SKM-1 treated with dmso at 0.1 percent for 144 hours (cell line): ENCODE results near the gene SLC26A6.

ENCODE experiments used
- DNase-seq: peaks from one replicate; lab custom pipeline; 2025; ENCODE audit not compliant: unreplicated experiment; lab: John Stamatoyannopoulos, UW

SLC26A6 gene

DNA sequence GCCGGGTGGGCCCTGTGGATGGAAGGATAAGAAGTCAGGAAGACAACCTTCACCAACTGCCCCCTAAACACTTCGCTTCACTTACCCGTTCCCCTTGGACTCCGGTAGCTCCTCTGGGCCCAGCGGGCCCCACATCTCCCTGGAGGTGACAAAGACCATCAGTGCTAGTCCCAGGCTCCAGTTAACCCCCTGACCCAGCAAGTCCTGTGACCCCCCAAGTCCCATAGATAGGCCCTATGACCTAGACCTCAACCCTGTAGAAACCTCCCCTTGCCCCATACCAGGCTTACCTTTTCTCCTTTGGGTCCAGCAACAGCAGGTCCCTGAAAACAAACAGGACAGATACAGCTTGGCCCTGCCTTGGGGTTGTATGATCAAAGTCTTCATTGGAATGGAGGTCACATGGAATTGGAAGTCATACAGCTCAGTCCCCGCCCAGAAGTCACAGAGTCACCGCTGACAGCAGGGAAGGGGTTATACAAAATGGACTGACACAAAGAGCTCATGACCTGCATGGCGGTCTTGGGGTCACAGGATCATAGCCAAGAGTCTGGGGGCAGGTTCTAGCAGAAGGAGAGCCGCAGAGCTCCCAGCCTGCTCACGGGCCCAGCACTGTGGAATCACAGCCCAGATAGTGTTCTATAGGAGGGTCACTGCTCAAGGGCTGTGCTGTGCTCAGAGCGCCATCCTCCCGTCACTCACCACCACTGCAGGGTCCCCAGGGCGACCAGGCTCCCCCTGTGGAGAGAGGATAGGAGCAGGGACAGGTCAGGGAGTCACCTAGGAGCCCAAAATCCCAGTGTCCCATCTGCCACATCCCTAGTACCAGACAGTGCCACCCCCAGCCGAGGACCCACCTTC, 53.4 kb downstream of the SLC26A6 start:
- DNase-seq: no peak

GRCh38 chr3:48576647-48577046, 58.6 kb downstream of the SLC26A6 start:
- no peak for DNase-seq
